ENCODE results near the gene PIGN. TPM values are rescaled to one million over a fixed set of nuclear protein-coding genes. Genes with fewer than 3 reads are reported as not detected.

PIGN gene
- total RNA-seq, 4 donors from 2014 or later: 10.5 to 32.4 (median 17.3) TPM

DNA sequence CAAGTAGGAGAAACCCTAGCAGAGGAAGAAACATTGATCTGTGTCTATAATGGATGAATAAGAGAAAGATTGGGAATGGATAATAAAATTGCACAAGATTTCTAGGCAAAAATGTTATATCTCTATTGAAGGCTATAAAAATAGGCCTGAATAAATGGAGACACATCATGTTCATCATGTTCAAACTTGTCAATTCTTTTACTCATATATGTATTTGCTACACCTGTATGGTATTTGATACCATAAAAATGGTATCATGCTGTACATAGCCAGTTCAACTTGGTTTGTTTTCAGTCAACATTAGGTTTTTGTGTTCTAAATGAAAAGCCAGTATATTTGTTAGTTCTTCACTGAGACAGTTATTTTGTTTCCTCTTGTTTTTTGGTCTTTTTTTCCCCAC lies 161.9 kb downstream of the PIGN start:
- H3K27ac ChIP-seq: no peak overlapping the region
- TF ChIP-seq POLR2A (IDR thresholded peaks at IDR 0.05) (no peak), POLR2AphosphoS5 (IDR thresholded peaks at IDR 0.05) (no peak), EP300 (IDR thresholded peaks at IDR 0.05) (no peak)
- TF ChIP-seq, protein P1, sequence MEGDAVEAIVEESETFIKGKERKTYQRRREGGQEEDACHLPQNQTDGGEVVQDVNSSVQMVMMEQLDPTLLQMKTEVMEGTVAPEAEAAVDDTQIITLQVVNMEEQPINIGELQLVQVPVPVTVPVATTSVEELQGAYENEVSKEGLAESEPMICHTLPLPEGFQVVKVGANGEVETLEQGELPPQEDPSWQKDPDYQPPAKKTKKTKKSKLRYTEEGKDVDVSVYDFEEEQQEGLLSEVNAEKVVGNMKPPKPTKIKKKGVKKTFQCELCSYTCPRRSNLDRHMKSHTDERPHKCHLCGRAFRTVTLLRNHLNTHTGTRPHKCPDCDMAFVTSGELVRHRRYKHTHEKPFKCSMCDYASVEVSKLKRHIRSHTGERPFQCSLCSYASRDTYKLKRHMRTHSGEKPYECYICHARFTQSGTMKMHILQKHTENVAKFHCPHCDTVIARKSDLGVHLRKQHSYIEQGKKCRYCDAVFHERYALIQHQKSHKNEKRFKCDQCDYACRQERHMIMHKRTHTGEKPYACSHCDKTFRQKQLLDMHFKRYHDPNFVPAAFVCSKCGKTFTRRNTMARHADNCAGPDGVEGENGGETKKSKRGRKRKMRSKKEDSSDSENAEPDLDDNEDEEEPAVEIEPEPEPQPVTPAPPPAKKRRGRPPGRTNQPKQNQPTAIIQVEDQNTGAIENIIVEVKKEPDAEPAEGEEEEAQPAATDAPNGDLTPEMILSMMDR (IDR thresholded peaks at IDR 0.05): no peak
- no peaks in the 10 kb centered on the region for H3K36me3 ChIP-seq
- no peaks in the 10 kb centered on the region for H3K27me3 ChIP-seq
- H3K4me3 ChIP-seq: no peak overlapping the region
- no peaks in the 10 kb centered on the region for H3K4me1 ChIP-seq
- H3K9me3 ChIP-seq: no peaks in the 10 kb centered on the region
- ATAC-seq: no peak

DNA sequence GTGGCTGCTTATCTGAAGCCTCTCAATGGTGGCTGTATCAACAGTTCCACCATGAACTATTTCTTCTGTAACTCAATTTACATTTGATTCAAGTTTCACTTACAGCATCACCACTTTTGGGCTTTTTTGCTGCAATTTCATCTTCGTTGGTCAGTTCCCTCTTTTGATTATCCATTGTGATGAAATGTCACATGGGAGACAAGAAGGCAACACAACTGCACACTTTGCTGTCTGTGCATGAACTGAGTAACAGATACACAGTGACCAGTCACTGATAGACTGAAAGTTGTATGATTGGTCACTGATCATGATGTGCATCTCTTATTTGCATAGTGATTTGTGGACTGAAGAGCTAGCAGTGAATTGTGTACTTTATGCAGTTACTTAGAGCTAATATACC lies 163.3 kb downstream of the PIGN start:
- Histone ChIP-seq H3K4me3 (no peak overlapping the region), H3K36me3 (no peaks in the 10 kb centered on the region), H3K9me3 (no peaks in the 10 kb centered on the region), H3K27me3 (no peaks in the 10 kb centered on the region), H3K27ac (no peak overlapping the region), H3K4me1 (peaks cover 0 to 1% (median 0%) of the 10 kb centered on the region in 3 donors)
- WGBS, 2 donors (ENCODE audit: low coverage in 1 of 2): 75 to 100% methylated on average over 1 of the region's 1 CpG
- TF ChIP-seq POLR2AphosphoS5 (IDR thresholded peaks at IDR 0.05) (no peak), POLR2A (IDR thresholded peaks at IDR 0.05) (no peak), EP300 (IDR thresholded peaks at IDR 0.05) (no peak)
- TF ChIP-seq, protein P1 (IDR thresholded peaks at IDR 0.05): no peak
- no peak for ATAC-seq

DNA sequence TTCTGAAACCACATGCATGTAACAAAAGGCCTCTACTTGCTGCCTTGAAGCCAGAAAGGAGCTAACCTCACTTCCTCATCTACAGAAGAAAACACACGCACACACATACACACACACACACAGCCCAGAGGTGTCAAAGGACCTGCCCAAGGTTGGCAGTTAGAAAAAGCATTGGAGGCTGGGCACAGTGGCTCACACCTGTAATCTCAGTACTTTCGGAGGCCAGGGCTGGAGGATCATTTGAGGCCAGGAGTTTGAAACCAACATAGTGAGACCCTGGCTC lies 168.2 kb downstream of the PIGN start:
- ATAC-seq: no peak
- no peak overlapping the region for H3K27ac ChIP-seq
- WGBS, 2 donors (ENCODE audit: low coverage in 1 of 2): 0 to 40% methylated on average over 1 to 2 of the region's 2 CpGs

DNA sequence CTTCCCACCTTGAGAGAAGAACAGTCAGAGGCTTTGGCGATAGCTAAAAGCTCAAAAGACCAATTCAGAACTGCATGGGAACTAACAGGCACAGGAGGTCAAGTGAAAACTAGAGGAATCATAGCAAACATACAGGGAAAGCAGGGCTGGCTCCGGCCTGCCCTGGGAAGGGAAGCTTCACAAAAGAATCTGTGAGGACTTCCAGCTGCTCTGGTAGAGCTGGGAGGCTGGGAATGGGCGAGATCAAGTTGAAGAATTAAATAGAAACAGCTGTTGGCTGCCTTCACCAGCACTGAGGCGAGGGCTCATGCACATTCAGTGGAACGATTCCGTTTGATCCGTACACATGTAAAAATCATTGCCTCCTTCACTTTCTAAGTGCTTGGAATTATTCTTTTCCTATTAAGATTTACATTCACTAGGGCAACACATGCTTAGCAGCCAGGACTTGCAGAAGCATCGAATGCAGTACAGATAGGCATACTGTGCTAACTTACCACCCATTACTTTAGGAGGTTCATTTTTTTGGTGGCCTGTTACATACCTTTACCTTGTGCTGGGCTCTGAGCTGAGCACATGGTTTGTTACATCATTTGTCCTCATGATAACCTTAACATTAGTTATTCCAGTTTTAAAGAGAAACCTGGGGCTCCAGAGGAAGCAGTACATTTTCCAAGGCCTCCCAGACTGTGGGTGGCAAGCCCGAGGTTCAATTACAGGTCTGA lies 168.7 kb downstream of the PIGN start:
- H3K4me3 ChIP-seq: no peak overlapping the region
- no peaks in the 10 kb centered on the region for H3K27me3 ChIP-seq
- TF ChIP-seq POLR2AphosphoS5 (IDR thresholded peaks at IDR 0.05): peak; percentile 20
- TF ChIP-seq EP300 (IDR thresholded peaks at IDR 0.05): no peak
- no peak for TF ChIP-seq POLR2A (IDR thresholded peaks at IDR 0.05)
- TF ChIP-seq, protein P1 (IDR thresholded peaks at IDR 0.05): no peak
- H3K27ac ChIP-seq: peak overlapping the region in 3 of 4 donors; percentile 37 to 62 (median 46)
- H3K9me3 ChIP-seq: no peaks in the 10 kb centered on the region
- no peaks in the 10 kb centered on the region for H3K36me3 ChIP-seq
- peak; percentile 87 for ATAC-seq
- peaks cover 0 to 19% (median 9%) of the 10 kb centered on the region in 3 donors for H3K4me1 ChIP-seq
- 13 to 30% methylated on average over 2 to 8 of the region's 9 CpGs for WGBS, 2 donors (ENCODE audit: low coverage in 1 of 2)

More for the DNA sequence above, 168.2 kb downstream of the PIGN start:
- Histone ChIP-seq H3K36me3 (no peaks in the 10 kb centered on the region), H3K9me3 (no peaks in the 10 kb centered on the region), H3K27me3 (no peaks in the 10 kb centered on the region), H3K4me3 (no peak overlapping the region), H3K4me1 (peaks cover 0 to 19% (median 9%) of the 10 kb centered on the region in 3 donors)
- TF ChIP-seq, protein P1 (IDR thresholded peaks at IDR 0.05): no peak
- TF ChIP-seq POLR2AphosphoS5 (IDR thresholded peaks at IDR 0.05): no peak

DNA sequence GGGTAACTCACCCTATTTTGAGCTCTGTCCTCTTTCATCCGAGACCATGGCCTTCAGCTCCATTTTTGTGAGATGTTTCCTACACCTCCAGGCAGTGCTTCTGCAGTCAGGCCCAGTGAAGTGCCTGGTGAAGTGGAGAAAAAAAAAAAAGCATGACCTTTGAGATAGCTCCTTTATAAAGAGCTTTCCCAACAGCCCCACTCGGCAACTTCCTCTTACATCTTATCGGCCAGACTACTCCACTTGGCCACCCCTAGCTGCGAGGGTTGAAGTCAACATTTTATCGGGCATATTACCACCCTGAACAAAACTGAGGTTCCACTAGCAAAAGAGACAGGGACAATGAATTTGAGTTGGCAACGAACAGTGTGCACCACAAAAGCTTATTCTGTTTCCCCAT lies 169.2 kb downstream of the PIGN start:
- H3K4me1 ChIP-seq: peaks cover 0 to 19% (median 9%) of the 10 kb centered on the region in 3 donors
- H3K27ac ChIP-seq: peak overlapping the region in 3 of 4 donors; percentile 37 to 62 (median 46)
- 7 to 44% methylated on average over 4 to 5 of the region's 6 CpGs for WGBS, 2 donors (ENCODE audit: low coverage in 1 of 2)
- no peak for ATAC-seq
- TF ChIP-seq POLR2A (IDR thresholded peaks at IDR 0.05) (no peak), EP300 (IDR thresholded peaks at IDR 0.05) (no peak), POLR2AphosphoS5 (IDR thresholded peaks at IDR 0.05) (no peak)
- TF ChIP-seq, protein P1 (IDR thresholded peaks at IDR 0.05): no peak
- H3K36me3 ChIP-seq: no peaks in the 10 kb centered on the region
- no peaks in the 10 kb centered on the region for H3K9me3 ChIP-seq
- H3K27me3 ChIP-seq: no peaks in the 10 kb centered on the region
- no peak overlapping the region for H3K4me3 ChIP-seq
